GM12873 (cell line): Measurements from ENCODE around the gene CIRBP.

Source experiments
- CTCF ChIP-seq: IDR thresholded peaks from 2 replicates; pipeline ENCODE4 v1.5.1; 2012; ENCODE audit warnings: low read depth, mild to moderate bottlenecking, moderate library complexity, low read length, control low read depth; ENCODE audit not compliant: insufficient read depth; ENCODE audit errors: missing control alignments

CIRBP gene

DNA sequence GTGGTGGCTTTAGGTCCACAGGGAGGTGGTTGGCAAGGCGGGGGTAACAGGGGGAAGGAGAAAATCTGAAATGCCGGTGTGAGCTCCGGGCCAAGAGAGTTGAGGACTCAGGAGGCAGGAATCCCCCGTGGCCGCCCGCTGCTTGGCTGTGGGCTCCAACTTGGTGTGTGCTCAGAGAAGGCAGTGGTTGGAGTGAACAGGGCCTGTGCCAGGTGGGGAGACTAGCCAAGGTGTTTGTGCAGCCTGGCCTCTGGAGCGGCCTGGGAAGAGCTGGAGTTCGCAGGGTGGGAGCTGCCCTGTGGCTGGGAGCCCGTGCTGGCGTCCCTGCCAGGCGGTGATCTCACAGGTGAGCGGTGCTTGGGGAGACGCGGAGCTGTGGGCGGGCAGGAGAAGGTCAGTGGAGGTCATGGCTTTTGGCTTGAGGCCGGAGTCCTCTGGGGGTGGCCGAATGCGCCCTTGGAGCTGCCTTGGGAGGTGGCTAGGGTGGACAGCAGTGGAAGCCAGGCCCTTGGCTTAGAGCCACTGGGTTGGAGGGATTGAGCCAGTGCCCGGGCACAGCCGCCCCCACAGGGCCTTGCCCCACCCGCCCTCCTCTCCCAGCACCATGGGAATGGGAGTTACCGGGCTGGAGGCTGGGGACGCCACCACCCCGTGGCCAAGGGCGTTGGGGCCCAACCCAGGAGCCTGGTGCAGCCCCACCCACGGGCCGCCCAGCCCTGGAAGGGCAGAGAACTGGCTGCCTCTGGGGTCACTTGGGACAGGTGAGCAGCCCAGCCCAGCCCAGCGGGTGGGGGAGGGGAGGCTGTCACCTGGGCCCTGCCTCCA is 7.1 kb upstream of the CIRBP start:
- no peak for TF ChIP-seq CTCF

DNA sequence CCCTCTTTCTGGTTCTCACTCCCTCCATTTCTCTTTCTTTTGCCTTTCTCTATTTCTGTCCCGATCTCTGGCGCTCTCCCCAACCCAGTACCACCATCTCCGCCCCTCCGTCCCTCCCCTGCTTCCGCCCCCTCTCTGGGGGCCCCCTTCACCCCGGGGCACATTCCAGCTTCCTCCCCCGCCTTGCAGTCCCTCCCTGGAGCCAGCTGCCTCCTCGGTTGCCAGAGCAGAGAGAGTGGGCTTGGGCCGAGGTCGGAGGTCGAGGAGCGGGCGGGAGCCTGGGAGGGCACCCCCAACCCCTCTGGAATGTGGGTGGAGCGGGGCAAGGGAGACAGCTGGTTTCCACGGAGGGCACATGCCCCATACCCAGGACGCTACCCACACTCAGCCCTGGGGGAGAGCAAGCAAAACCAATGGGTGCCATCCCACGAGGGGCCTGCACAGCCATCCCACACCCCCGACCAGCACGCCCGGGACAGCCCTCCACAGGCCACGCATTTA is 6.5 kb upstream of the CIRBP start:
- TF ChIP-seq CTCF = no peak

- no peak for TF ChIP-seq CTCF
These were observed 5.9 kb upstream of the CIRBP start for GRCh38 chr19:1263188-1263587.

- TF ChIP-seq CTCF = no peak
These were observed 4.1 kb upstream of the CIRBP start for GRCh38 chr19:1264801-1265614.

GRCh38 chr19:1265615-1266128 is 3.5 kb upstream of the CIRBP start:
- no peak for TF ChIP-seq CTCF

- TF ChIP-seq CTCF = no peak
These were observed 2.8 kb upstream of the CIRBP start for GRCh38 chr19:1266129-1266915.
